GM18502 (cell line): ENCODE data around the gene ZFAND3.

Experiments used
- ATAC-seq: cut with Tn5 transposase; IDR thresholded peaks from one replicate; pipeline ENCODE4 v1.9.1; 2021; ENCODE audit warnings: mild to moderate bottlenecking; ENCODE audit not compliant: unreplicated experiment, poor library complexity

Gene ZFAND3

DNA sequence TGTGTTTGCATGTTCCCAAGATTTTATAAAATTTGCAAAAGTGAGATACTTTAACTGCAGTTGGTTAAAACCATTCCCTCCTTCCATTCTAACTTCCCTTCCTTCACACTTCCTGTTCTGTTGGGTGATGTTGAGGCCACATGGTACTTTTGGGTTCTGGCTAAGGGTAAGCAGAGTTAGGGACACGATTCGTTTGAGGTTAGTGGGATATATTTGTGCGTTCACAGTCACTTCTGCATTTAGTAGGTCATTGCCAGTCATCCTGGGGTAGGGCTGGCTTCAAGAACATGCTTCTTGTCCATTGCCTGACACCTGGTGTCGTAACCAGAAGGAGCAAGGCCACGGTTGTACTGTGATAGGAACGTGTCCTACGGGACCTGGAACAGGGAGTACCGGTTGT is 340.1 kb downstream of the ZFAND3 start:
- no peak for ATAC-seq

DNA sequence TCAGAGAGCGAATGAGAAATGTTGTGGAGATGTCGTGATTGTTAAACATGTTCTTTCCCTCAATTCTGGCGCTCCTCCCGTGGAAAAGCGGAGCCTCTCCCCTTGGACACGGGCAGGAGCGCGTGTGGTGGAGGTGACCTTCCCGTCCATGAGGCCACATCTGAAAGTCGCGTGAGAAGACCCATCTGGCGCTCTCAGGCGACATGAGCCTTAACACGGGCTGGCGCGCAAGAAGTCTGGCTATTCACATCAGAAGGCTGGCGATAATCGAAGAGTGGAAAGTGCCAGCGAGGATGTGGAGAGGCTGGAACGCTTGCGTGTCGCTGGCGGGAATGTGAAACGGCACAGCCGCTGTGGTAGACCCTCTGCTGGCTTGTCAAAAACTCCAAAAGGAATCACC is 341.3 kb downstream of the ZFAND3 start:
- no peak for ATAC-seq

DNA sequence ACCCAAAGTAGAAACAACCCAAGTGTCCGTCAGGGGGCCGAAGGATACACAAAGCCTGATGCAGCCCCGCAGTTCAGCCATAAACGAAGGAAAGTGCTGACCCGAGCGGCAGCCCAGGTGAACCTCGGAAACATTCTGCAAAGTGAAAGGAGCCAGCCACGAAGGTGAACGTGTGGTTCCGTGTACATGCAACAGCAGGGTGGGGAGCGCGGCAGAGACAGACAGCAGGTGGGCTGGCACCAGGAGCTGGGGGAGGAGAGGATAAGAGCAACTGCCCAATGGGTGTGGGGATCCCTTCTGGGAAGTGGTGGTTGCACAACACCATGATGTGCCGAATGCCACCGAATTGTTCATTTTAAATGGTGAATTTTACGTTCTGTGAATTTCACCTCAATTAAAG is 341.8 kb downstream of the ZFAND3 start:
- no peak for ATAC-seq

DNA sequence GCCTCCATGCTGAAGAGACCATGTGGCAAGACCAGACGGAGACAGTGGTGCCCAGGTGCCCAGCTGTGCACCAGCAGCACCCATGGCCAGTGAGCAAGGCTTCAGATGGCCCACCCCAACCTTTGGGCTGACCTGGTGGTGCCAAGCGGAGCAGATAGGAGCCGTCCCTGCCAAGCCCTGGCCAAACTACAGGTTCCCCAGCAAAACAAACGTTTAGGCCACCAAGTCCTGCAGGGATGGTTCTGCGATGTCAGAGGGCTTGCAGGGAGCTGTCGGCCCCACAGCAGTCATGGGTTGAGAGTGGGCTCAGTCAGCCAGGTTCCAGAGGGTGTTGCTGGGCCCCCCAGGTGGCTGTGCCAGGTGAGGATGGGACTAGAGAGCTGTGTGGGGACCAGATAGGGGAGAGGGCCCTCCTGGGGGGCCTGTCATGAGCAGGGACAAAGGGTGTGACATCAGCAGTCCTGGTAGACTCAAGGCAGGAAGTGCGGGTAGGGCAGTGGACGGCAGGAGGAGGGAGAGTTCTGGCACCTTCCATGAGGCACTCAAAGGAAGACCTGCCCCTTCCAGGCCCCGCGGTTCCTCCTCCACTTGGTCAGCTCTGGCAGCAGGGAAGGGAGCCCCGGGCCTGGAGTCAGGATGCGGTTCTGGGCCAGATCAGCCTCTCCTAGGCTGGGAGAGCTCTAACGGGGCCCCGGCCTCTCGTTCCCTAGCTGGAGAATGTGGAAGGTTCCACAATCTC is 342.4 kb downstream of the ZFAND3 start:
- no peak for ATAC-seq

DNA sequence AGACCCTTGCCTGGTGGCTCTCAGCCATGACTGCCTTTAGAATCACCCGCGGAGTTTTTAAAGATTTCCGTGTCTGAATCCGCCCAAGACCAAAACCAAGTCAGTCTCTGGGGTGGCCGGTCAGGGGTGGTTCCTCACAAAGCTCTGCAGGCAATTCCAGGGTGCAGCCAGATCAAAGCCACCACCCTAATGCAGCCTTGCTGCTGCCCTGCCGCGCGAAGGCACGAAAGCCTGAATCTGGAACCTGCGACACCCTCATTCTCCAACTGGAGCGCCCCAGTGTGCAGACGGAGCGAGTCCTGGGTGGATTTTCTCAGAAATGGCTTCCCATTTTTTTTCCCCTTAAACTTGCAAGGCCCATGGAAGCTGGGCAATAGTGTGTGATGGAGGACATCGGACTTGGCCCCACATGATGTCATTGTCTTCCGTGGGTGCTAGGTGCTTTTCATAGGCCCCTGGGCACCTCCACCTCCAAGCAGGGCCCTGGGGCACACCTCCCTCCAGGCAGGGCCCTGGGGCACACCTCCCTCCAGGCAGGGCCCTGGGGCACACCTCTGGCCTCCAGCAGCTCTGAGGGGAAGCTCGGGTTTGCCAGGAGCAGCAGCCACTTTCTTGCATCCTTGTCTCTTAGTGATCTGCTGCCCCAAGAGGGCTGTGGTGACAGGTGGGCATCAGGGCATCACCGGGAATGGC is 343.1 kb downstream of the ZFAND3 start:
- no peak for ATAC-seq

DNA sequence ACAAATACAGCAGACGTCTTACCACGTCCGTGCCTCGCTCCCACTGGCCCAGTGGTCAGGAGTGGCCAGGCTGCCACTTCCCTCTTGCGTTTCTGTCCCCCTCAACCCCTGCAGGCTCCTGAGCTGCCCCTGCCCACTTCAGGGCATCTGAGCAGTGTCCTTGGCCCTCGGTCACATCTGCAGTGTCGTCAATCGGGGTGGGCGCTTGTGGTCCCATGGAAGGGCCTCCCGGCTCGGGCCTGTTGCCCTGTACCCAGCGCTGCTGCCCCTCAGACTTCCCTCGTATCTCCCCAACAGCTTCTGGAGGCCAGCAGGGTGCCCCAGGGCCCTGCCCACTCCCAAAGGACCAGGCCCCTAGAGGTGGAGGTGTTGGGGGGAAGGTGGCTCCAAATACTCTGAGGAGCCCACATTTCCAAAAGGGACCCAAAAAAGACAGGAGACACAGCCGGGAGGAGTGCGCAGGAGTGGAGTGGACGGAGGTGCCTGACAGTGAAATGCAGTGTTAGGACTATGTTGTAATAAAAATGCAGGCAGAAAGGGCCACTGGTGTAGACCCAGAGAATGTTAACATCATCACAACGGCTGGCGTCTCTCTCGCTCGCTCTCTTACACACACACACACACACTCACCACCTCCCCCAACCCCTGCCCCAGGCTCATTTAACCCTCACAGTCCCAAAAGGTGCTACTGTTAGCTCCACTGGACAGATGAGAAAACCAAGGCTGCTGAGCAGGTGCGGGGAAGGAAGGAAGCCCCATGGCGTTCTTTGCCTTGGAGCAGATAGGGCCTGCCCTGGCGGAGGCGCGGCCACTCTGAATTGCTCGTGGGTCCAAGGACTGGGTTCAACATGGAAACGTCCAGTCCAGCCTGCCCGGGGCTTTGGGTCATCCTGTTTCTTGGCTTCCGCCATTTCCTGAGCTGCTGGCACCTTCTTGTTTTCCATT is 343.9 kb downstream of the ZFAND3 start:
- ATAC-seq, result no peak

DNA sequence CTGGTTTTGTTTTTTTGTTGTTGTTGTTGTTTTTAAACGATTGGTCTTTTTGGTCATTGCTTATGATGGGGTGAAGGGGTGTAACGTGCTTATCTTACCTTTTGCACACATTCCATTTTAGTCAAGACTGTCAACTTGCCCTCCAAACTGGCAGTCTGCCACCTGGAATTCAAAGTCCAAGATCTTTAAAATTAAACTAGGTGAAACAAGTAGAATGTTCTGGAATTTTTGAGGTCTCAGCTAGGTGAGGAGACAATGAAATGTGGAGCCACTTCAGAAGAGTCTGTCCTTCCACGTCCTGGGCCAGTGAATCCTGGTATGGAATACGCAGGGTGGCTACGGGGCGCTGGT is 344.6 kb downstream of the ZFAND3 start:
- ATAC-seq, result no peak

DNA sequence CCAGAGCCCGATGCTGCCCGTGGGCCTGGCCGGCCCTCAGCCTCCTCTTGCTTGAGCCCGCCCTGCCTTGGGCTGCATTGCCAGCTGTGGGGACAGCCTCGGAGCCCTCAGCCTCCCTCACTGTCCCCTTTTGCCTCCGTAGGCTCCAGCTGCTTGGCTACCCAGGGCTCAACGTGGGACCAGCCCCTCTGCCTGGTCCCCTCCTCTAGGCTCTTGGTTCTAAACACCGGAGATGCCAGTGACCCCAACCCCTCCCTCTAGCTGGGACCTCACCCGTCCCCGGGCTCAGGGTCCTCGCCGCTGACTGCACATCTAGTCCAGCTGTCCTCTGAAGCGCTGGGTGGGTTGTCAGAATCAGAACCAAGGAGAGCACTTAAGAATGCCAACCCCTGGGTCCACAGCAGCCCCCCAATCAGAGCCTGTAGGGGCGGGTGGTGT is 345.2 kb downstream of the ZFAND3 start:
- ATAC-seq, result no peak

DNA sequence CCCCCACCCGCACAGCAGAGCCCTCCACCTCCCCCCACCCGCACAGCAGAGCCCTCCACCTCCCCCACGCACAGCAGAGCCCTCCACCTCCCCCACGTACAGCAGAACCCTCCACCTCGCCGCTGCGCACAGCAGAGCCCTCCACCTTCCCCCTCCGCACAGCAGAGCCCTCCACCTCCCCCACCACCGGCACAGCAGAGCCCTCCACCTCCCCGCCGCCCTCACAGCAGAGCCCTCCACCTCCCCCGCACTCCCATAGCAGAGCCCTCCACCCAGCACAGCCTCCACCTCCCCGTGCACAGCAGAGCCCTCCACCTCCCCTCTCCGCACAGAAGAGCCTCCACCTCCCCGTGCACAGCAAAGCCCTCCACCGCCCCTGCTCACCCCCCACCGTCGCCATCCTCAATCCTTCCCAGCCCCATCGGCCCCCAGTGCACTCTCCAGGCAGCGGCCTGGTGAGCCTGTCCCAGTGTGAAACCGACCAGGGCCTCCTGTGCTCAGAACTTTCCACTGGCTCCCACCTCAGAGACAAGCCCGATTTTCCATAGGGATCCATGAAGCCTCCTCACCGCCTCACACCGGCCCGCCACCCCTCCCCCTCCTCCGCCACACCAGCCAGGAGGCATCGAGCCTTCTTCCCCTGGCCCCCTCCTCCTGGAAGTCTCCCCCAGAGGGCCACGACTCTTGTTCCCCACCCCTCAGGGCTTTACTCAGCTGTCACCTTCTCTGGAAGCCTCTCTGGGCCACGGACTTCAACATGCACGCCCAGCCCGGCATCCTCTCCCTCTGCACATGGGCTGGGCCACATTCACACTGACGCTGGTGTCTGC is 347.1 kb downstream of the ZFAND3 start:
- no peak for ATAC-seq

DNA sequence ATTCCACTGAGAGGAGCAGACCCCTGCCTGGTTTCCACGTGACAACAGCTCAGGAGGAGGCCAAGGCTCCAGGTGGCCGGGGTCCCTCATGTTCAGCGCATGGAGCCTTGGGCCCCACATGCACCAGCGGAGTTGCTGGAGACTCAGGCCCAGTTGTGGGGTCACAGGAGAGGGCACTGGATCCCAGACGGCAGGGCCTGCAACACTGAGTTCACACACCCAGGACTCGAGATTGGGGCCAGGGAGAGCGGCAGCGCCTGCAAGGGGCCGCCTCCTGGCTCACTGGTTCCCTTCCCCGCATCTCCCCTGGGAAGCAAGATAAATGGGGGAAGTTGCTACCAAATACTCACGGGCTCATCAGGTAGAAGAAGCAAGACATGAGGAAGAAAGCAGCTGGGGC is 348.1 kb downstream of the ZFAND3 start:
- no peak for ATAC-seq

DNA sequence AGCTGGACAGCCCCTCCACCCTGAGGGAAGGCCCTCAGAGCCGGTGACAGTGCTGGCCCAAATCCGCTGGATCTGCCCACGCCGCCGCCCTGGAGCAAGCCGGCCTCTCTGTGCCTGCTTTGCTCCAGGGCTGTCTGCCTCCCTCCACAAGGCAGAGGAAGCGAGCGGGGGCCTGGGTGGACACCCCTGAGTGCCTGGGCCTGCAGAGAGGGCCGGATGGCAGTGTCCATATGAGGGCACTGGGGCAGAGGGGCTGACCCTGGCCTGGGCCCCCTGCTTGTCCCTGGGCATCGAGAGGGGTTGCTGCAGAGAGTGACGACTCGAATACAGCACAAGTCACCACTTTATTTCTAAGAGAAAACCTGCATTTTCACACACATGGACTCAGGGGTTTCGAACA is 348.6 kb downstream of the ZFAND3 start:
- ATAC-seq, result no peak

DNA sequence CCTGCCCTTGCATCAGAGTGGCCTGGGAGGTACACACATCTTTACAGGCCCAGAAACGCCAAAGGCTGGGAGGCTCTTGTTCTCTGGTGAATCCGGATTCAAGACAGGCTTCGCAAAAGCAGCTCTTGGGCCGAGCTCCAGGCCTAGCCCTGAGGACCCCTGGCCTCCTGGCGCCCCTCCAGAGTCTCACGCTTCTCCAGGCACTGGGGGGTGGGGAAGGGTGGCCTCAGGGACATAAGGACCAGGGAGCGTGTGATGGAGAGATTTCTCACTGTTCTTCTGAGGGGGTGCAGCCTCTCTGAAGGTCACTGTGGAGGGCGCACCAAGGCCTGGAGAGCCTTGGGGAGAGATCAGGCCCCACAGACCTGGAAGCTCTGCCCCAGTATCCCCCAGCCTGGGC is 349.2 kb downstream of the ZFAND3 start:
- no peak for ATAC-seq

DNA sequence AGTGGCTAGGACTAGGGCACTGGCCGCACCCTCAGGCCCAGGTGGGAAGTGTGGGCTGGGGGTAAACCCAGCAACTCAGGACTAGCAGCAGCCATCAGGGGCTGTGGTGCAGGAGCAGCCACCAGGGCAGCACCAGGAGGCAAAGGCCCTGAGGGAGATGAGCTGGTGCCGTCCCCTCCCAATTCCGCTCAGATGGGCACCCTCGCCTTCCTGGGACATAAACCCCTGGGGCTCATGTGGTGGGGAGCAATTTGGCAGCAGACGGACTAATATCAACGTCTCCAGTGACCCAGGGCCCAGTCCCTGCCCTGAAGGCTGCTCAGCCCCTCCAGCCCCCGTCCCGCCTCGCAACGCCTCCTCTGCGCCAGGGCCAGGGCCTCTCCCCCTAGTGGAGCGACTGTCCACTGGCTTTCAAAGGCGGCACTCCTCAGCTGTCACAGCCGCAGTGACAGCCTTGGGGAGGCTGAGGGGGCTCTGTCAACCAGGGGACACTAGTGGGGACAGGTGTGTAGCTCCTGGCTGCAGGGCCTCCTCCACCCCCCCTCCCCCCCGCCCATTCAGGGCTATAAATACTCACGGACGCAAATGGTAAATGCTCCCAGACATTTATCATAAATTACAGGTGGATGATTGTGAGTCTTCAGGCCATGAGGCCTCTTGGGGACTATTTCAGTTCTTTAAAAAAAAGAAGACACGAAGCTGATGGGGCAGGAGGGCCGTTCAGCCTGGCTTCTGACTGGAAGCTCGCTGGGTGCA is 349.9 kb downstream of the ZFAND3 start:
- ATAC-seq, result no peak

DNA sequence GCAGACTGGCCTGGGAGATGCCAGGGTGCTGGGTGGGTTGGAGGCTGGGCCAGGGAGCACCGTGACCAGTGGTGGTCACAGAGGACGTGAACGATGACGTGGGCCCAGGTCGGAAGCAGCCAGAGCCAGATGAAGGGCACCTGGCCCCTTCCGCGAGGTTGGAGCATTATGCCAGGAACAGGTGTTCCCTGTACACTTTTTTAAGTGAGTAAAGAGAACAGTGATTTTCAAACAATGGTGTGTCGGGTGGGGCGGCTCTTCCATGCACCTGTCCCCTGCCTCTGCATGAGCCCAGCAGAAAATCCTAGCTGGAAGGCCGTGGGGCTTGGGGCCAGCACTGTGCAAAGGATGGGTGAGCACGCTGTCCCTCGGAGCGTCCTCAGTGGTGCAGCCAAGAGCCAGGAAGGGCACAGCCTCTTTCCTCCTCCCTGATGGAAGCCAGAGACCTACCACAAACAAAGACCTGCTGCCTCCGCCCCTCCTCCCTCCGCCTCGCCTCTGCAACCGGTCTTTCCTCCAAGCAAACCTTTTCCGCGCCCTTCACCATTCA is 350.5 kb downstream of the ZFAND3 start:
- ATAC-seq, result no peak

DNA sequence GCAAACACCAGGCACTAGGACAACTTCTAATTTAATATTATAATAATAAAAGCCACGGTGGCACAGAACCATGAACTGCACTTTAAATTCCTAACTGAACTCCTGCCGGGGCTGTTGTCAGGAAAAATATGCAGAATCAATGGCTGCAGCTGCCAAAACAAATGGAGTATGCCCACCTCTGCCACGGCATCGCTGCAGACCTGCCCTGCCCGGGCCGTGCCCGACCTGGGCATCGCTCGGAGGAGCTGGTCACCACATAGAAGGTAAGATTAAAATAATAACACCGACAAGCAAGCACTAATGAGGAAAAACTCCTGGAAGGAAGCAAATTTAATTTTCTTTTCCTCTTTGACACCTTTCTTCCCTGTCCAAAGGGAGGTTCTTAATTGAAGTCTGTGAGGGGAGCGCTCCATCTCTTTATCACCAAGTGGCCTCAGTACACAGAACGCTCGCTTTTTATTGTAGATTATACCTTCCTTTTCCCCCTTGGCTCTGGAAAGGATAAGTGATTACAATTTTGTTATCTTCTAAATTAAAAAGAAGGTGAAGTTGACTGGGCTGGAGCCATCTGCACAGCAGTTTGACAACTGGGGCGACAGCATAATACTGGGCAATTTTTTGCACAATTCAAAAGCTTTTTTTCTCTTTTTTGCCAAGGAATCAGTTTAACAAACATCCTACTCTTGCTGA is 351.3 kb downstream of the ZFAND3 start:
- no peak for ATAC-seq

DNA sequence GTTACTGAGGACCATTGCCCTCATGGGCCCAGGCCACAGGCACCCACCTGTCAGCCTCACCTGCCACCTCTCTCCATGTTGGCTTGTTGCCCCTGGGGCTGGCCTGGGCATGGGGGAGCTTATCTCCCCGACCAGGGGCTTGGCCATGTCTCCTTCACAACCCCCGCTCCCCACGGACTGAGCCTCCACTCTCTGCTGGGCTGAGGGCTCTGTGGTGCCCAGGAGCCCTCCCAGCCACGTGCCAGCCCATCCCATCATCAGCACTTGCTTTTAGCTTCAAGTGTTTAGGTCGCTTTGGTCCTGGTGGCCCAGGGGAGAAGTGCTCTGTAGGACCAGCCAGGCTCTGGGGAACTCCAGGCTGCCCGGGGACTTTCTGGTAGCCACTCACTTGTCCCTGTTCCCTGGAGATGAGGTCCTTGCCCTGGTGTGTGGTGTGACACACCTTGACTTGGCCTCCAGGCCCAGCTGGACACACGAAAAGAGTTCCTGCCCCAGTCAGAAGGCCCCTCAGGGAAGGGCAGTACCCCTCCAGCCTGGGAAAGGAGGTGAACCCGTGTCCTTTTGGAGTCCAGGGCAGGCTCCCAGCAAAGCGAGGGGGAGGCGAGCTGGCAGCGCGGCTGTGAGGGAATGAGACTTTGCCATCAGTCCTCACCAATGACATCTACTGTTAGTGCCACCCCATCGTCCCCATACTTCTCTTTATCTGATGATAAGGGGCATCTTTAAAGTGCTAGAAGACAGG is 352.6 kb downstream of the ZFAND3 start:
- ATAC-seq, result no peak

DNA sequence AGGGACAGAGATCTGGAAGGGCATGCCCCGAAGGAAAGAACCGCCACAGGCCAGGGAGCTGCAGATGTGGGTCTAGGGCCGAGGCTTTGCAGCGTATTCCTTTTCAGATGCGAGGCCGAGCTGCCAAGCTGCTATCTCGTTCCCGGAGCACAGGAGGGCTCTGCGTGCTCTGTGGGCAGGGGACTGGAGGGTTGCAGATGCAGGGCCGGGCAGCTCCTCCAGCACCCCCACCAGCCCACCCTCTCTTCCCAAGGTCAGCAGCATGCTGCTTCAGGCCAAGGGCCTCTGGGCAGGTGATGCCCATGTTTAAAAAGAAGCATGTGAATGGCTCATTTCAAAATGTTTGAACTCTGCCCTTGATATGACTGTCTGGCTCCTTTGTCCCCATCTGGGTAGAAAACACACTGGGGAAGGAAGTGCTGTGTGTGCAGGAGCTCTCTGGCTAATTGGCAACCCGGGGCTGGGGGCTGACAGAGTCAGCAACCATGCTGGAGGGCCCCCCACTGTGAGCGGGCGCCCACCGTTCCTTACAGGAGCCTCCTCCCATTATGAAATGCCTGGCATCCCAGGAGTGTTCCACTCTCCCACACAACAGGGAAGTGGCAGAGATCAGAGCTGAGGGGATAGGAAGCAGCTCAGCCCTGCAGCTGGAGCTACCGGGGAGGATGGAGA is 353.3 kb downstream of the ZFAND3 start:
- no peak for ATAC-seq
